NCI-H446 (cell line): ENCODE results near the gene AQP9.
"Not testable (repeated sequence)": the region's sequence is repeated elsewhere in the genome, so short reads cannot be mapped to it uniquely, and the experiment has no call there.

ENCODE experiments used
- DNase-seq, 2 experiments: peaks; one replicate each; lab custom pipeline; 2025; lab: John Stamatoyannopoulos, UW

Gene AQP9

DNA sequence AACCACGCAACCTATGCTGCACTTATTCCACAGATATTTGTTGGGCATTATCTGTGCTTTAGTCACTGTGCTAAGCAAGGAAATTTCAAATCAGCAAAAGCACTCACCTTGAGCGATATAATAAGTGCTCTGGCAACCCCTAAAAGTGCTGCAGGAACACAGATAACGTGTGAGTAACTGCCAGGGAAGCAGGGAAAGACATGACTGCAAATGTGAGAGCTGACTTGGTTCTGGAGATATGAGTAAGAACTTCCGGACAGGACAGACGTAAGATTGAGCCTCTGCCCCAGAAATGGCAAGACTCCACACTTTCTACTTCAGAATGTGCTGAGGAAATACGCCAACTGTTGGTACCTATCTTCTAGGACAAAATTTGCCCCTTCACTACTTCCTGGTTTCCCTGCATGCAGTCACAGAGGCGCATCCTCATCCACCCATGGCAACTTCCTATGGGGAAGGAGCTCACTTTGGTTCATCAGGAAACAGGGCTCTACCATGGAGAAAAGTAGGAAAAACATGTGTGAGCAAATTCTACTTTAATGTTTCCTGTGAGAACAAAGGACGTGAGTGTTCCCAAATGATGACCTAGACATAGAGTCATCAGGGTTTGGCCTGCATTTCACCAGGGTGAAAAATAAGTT, 41.7 kb downstream of the AQP9 start:
- DNase-seq: no peak

DNA sequence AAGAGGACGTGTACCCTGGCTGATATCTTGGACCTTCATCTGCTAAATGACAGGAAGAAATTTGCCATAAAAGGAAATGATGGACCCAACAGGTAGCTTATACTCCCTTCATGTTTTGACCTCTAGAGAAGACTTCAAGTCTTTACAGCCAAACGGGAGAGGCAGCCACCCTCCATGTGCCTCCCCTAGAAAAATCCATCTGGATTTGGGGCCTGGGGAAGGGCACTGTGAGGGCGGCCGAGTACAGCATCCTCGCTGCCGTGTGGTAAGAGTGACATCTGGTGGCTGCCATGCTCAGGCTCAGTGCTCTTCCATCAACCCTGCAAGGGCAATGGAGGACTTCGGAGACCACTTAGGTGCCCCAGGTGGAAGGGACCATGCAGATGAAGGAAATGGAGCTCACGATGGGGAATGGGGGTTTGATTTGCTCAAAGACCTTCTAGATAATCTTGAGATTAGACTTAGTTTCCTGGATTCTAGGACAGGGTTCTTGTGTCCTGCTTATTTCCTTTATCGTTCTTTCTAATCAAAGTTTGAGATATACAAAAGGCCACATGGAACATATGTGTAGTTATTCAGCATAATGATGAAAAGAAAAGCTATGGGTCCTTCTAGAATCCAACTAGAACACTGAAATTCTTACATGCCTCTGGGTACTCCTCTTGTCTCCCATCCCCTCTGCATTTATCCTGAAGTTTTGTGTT, 44.4 kb downstream of the AQP9 start:
- peak in 1 of 2 experiments; percentile 29 for DNase-seq

DNA sequence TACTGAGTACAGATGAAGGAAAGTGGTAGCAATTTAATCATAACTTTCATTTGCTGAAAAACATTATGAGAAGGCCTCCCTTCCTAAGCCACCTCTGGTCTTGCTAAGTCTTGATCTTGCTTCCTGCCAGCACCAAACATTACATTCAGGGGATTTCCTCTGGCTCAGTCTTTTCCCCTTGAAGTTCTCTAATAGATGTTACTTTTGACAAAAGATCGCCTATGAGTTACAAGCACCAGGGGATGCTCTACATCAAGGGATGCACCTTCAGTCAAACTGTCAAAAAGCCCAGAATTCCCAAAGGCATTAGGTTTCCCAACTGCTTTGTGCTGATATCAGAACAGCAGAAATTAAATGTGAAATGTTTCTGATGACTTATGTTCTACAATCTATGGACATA, 47.3 kb downstream of the AQP9 start:
- DNase-seq: no peak

DNA sequence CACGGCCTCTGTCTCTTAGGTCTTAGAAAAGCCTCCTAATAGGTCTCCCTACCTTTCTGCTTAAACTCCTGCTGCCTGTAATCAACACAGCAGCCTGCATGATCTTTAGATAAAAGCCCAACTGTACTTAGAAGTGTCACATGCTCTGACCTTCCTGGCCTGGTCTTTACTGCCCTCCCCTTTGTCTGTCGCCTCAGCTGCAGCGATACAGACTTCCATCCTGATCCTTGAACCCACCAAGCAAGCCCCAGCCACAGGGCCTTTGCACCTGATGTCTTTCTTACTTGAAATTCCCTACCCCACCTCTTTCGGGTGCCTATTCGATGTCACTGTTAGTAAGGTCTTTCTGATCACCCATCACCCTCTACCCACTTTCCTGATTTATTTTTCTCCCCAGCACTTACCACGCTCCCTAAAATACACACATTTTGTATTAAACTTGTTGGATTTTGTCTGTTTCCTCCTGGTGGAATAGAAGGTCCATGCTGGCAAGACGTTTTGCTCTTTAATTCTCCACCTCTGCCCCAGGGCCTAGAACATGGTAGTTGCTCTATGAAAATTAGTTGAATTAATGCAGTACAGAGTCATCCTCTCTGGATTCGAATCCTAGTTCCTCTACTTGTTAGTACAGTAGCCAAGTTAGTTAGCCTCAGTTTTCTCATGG, 51.1 kb downstream of the AQP9 start:
- DNase-seq: no peak

DNA sequence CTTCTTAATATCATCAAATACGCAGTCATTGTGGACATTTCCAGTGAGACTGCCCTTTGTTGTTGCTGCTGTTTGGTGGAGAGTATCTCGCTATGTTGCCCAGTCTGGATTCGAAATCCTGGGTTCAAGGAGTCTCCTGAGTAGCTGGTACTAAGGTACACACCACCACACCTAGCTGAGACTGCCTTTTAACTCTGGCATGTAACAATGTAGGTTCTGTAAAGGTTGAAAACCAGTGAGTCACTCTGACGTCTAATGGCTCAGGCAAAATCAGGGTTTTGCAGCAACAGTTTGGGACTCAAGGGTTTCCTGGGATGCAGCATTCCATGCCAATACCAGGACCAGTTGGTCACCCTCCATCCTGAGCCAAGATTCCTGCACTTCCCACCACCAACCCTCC, 52.2 kb downstream of the AQP9 start:
- DNase-seq: no peak

DNA sequence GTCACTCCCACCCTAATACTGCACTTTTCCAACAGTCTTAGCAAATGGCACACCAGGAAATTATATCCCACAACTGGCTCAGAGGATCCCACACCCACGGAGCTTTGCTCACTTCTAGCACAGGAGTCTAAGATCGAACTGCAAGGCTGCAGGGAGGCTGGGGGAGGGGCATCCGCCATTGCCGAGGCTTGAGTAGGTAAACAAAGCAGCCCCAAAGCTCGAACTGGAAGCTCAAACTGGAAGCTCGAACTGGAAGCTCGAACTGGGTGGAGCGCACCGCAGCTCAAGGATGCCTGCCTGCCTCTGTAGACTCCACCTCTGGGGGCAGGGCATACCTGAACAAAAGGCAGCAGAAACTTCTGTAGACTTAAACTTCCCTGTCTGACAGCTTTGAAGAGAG, 55.5 kb downstream of the AQP9 start:
- not testable (repeated sequence) for DNase-seq

DNA sequence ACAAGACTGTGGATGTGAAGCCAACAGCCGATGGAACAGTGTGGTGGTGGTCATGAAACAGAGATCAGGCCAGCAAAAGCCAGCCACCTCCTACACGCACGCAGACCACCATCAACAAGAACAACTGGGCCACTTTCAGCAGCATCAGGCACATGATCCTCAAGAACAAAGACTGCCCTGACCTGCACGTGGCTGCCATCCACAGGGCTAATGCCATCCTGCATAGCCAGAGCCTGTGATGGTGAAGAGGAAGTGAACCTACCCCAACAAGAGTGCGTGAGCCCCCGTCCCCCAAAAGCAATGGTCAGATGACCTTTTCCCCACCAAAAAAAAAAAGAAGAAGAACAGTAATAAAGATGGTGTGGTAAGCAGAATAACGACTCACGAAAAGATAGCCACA, 62.6 kb downstream of the AQP9 start:
- DNase-seq: no peak

DNA sequence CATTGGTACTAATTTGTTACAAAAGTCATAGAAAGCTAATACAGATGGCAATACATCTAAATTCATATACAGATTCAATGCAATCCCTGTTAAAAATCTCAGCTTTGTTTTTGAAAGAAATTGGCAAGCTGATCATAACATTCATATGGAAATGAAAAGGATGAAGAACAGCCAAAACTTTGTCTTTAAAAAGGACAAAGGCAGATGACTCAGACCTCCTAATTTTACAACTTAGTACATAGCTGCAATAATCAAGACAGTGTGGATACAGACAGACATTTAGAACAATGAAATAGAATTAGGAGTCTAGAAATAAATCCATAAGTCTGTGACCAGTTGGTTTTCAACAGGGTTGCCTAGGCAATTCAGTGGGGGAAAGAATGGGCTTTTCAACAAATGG, 63.3 kb downstream of the AQP9 start:
- no peak for DNase-seq

DNA sequence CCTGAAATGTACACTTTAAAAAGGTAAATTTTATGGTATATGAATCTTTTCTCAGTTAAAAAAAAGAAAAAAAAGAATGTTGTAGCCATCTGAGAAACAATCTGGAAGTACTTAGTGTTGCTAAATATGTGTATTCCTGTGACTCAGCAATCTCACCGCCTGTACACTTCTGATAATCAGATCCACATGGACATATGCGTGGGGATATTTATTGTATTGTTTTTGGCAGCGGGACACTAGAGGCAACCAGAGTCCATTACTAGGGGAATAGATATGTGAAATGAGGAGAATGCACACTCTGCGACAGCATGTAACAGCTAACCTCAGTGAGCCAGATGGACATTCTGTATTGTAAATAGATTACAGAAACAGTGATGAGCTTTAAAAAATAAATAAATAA, 65.4 kb downstream of the AQP9 start:
- peak in 1 of 2 experiments; percentile 5 for DNase-seq

DNA sequence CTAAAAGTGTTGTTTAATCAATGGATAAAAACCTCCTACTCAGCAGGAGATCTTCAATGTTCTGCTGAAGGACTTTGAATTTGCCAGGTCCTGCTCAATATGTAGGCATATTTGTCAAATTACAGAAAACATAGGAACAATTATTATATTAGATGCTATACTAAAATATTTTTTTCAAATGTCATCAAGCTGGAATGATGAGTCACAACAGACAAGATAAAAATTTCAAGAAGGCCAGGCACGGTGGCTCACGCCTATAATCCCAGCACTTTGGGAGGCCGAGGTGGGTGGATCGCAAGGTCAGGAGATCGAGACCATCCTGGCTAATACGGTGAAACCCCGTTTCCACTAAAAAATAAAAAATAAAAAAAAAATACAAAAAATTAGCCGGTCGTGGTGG, 68.0 kb downstream of the AQP9 start:
- no peak for DNase-seq

DNA sequence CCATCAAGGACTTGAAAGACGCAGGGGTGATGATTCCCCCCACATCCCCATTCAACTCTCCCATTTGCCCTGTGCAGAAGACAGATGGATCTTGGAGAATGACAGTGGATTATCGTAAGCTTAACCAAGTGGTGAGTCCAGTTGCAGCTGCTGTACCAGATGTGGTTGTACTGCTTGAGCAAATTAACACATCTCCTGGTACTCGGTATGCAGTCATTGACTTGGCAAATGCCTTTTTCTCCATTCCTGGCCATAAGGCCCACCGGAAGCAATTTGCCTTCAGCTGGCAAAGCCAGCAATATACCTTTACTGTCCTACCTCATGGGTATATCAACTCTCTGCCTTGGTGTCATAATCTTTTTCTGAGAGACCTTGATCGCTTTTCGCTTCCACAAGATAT, 70.0 kb downstream of the AQP9 start:
- DNase-seq: not testable (repeated sequence)

DNA sequence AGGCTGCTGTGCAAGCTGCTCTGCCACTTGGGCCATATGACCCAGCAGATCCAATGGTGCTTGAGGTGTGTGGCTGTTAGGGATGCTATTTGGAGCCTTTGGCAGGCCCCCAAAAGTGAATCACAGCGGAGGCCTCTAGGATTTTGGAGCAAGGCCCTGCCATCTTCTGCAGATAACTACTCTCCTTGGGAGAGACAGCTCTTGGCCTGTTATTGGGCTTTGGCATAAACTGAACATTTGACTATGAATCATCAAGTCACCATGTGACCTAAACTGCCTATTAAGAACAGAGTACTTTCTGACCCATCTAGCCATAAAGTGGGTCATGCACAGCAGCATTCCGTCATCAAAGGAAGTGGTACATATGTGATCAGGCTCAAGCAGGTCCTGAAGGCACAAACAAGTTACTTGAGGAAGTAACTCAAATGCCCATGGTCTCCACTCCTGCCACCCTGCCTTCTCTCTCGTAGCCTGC, 70.9 kb downstream of the AQP9 start:
- peak; percentile 35 to 52 for DNase-seq

DNA sequence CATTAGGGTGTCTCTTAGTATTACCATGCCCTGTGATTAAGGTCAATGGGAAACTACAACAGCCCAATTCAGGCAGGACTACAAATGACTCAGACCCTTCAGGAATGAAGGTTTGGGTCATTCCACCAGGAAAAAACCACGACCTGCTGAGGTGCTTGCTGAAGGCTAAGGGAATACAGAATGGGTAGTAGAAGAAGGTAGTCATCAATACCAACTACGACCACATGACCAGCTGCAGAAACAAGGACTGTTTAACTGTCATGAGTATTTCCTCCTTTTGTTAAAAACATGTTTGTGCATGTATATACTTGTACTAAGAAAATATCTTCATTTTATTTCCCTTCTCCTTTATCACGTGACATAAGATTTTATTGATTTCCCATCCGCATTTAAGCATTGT, 71.8 kb downstream of the AQP9 start:
- not testable (repeated sequence) for DNase-seq

DNA sequence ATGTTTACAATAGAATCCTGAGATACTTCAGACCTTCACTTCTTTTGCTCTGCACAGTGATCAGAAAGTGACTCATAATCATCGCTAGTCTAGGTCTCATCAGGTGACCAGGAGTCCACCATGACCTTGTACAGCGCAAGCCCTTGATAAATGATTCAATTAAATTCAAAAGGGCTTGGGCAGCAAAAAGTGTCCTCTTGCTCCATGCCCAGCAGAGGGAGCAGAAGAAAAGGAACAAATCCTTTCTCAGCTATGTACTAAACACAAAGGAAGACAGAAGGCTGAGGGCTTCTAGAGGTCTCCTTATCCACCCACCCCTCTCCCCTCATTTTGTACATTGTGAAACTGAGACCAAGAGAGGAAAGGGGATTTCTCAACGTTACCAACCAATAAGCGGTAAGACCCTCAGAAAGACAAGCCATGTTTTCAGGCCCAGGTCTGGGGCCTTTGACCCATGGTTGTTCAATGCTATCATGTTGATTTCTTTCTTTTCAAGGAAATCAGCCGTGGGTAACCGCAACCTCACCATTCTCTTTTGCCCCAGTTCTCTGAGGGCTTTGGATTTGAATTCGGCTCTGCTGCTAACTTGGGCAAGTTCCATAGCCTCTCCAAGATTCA, 74.8 kb downstream of the AQP9 start:
- DNase-seq: peak in 1 of 2 experiments; percentile 43

DNA sequence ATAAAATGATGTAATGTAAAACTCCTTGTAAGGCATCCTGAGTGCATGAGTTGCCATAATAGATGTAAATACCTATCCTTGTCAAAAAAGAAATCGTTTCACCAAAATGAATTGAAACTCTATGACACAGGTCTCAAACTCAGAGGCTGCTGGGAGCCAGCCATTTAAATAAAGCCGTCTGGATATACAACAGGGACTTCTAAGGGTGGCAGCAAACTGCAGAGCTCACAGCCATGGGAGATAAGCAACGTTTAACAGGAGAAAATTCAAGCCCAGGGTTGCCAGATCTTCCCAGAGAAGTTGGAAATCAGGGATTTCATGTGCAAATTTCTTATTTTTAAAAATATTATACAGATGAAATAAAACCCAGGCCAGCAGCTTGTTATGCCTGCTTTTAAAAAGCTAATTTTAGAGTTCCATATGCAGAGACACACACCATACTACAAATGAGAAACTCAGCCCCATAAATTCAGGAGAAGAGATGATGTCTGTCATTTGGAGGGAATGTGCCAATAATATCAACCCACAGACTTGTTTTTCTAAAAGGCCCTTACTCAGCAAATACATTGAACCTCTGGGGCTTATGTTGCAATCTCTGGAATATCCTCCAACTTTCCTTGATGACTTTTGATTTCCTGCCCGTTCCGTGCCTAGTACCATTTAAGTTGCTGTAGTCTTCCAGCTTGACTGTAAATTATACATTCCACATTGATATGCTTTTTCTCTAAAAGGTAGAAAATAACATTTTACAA, 75.6 kb downstream of the AQP9 start:
- no peak for DNase-seq

DNA sequence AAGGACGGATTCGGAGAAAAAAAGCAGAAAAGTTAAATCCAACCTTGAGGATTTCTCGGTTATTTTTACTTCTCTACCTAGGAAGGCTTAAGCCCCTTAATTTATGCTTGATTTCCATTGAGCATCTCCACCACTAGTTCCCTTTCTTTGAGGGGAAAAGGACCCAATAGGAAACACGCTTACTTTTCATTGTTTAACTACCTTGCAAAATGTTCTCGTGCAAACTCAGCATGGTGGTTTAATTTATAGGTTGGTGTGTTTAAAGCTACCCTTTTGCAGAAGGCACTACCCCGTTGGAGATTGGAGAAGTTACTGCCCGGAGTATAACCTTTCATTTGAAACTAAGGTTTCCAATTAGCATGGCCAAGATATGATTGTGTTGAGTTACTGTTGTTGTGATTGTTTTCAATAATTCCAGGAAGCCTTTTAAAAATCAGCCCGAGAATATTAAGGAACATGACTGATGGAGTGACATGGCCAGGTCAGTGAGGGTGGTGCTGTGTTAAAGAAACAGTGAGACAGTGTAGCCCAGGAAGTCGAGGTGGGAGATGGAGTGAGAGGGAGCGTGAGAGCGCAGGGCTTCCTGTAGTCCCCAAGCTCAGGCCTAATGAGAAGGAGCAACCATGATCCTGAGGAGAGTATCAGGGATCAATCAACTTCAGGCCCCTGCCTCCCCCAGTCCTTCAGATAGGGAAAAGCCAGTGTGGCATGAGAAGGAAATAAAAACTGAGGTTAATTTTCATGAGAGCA, 76.6 kb downstream of the AQP9 start:
- DNase-seq: no peak

DNA sequence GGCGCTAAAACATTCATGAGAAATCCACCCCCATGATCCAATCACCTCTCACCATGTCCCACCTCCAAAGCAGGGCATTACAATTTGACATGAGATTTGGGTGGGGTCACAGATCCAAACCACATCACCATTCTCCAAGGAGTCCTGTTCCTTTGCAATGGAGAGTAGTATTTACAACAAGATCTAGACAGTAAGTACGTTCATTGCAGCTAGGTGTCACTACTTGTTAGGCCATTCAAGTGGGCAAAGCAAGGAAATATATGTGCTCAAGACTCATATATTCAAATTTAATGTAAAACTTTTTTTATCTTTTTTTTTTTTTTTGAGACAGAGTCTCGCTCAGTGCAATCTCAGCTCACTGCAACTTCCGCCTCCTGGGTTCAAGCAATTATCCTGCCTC, 79.3 kb downstream of the AQP9 start:
- DNase-seq: no peak

DNA sequence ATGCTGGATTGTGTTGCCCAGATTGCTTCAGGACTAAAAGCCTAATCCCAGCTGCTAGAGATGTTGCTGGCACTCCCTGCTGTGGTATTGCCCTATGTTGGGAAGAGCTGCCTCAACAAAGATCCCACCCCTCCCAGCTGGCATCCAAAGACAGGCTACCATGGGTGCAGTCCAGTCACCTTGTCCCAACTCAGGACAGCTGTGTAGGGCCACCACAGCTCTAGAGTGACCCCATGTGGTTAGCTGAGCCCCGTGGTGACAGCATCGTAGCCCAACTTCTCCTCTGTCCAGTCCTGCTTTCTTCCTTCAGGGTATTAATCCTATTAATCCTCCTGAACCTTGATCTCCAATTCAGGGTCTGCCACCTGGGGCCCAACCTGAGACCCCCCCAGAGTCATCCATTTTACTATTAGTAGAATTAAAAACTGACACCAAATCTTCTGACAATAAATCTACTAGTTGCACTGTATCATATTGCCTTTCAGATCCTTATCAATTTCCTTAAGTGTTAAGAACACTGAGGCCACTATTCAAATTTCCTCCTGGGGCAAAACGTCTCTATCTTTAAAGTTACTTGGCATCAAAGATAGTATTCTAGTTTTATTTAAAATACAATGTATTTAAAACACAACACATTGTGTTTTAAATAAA, 83.5 kb downstream of the AQP9 start:
- DNase-seq: no peak

DNA sequence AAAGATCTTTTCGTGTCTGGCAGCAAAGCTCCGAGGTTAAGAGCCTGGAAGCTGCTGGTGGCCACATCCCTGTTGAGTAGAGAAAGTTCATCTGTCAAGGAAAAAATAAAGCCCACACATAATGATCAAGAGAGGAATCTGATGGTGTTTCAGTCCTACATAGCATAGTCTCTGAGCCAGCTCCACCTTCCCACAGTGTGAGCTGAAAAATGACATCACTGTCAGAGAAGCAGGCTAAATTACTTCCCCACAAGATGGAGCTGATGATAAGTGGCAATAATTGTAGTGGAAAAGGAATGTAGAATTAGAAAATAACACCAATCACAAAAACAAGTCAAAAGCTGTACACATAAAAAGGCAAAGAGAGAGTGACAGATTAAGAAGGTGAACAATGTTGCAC, 84.5 kb downstream of the AQP9 start:
- no peak for DNase-seq

DNA sequence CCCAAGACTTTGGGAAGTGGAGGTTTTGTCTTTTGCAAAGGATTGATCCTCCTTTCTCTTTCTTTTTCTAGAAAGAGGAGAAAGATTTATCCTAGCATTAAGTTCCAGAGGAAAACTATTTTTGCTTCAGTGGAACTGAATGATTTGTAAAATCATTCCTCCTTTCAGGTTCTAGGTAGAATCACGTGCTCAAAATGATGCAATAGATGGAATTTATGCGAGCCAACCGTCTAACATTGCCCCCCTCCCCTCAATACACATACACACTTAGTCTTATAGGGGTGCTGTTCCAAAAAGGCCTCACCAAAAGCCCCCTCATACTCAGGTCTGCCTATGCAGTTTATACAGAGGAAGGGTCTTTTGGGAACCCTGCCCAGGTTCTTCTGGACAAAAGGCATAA, 85.3 kb downstream of the AQP9 start:
- DNase-seq: no peak

DNA sequence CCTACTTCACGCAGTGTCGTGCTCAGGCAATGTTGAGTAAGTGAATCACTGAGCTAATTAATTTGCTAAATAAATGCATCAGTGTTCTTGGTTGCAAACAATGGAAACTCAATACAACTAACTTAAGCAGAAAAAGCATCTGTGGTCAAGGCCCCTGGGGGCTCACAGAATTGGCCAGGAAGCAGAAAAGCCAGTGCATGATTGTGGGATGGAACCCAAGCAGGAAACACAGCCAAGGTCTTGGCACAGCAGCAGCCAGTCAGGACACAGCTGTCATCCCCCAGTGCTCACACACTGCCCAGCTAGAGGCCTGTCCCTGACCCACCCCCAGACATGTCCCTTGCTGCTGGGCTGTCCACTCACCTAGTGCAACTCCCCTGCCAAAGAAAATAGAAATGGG, 85.9 kb downstream of the AQP9 start:
- peak in 1 of 2 experiments; percentile 19 for DNase-seq
